NCI-H345 (cell line): ENCODE data around the gene FAM120B.
"Not testable (repeated sequence)": the region's sequence is repeated elsewhere in the genome, so short reads cannot be mapped to it uniquely, and the experiment has no call there.

ENCODE experiments used
- DNase-seq: peaks from one replicate; lab custom pipeline; 2025; lab: John Stamatoyannopoulos, UW

FAM120B gene

DNA sequence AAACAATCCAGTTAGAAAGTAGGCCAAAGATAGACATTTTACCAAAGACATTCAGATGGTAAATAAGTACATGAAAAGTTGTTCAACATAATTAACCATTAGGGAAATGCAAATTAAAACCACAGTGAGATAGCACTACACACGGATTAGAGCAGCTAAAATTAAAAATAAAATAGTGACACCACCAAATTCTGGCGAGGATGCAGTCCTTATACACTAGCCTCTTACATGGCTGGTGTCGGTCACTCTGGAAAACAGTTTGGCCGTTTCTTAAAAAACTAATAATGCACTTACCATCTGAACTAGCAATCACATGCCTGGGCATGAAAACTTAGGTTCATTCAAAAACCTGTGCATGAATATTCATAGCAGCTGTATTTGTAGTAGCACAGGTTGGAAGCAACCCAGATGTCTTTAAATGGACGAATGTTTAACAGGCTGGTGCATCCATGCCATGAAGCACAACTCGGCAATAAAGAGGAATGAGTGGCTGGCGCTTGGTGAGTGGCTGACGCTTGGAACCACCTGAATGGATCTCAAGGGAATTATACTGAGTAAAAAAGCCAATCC is 77.0 kb downstream of the FAM120B start:
- DNase-seq = no peak

DNA sequence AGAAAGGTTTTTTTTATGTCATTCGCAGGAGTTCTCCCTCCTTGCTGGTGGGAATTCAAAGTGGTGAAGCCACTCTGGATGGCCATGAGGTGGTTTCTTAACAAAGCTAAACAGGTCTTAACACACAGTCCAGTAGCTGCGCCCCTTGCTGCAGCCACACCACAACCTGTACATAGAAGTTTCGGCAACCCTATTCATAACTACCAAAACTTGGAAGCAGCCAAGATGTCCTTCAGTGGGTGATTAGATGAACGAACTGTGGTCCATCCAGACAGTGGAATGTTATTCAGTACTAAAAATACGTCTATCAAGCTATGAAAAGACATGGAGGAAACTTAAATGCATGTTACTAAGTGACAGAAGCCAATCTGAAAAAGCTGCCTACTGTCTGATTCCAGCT is 78.9 kb downstream of the FAM120B start:
- no peak for DNase-seq

DNA sequence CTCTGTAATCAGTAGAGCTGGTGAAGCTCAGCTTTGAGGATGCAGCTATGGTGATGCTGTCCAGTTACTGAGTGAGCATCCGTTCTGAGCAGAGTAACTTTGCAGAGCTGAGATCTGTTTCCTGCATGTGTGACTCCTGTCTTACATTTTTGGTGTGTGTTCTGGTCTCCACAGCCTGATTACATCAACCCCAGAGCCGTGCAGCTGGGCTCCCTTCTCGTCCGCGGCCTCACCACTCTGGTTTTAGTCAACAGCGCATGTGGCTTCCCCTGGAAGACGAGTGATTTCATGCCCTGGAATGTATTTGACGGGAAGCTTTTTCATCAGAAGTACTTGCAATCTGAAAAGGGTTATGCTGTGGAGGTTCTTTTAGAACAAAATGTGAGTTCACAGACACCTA is 81.6 kb downstream of the FAM120B start:
- DNase-seq = no peak

DNA sequence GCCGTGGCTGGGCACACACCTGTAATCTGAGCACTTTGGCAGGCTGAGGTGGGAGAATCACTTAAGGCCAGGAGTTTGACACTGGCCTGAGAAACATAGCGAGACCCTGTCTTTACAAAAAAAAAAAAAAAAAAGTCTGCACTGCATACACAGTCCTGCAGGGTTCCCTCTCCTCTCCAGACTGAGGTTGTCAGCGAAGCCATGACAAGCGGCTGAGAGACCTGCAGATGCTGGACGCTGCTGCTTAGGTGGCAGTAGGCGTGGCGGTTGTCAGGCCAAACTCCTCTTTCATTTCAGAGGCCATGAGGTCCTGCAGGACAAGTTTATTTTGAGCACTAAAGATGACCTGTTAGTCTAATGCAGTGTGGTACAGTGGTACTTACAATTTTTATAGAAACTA is 86.5 kb downstream of the FAM120B start:
- no peak for DNase-seq

DNA sequence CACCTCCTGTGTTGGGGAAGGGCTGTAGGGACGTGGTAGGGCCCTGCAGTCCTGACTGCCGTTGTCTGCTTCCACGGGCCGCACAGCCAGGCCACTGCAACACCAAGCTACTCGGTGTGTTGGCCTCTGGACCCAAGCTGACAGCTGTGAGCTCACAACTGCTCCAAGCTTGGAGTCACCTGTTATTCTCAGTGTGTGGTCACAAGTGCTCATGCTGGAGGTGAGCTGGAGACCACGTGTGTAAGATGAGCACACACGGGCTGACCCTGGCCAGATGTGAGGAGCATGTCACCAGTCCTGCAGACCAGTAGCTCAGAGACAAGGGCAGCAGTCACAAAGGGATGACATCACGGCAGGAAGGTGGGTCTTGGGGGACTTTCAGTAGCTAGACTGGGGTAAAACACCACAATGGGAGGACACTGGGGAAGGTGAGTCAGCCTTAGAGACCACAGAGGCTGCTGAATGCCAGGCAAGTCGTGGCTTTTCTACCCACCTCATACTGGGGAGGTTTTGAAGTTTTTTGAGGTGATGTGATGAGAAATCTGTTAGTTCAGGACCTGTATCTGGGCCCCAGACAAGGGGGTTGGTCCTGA is 87.3 kb downstream of the FAM120B start:
- no peak for DNase-seq

DNA sequence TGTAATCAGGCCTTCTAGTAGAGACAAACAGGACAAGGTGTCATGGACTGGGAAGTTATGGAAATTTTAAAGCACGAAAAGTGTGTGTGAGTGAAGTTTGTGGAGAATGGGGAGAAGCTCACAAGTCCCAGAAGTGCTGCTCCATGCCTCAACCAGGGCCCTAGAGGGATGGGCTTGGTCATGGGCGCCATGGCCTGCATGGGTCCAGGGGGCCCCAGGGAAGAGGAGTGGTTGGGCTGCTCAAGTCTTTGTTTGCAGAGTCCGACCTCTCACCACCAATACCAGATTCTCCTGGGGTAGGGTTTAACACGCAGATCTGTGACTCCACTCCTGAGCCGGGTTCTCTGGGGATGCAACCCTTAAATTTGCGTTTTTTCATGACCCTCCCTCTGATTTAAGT is 88.4 kb downstream of the FAM120B start:
- no peak for DNase-seq

DNA sequence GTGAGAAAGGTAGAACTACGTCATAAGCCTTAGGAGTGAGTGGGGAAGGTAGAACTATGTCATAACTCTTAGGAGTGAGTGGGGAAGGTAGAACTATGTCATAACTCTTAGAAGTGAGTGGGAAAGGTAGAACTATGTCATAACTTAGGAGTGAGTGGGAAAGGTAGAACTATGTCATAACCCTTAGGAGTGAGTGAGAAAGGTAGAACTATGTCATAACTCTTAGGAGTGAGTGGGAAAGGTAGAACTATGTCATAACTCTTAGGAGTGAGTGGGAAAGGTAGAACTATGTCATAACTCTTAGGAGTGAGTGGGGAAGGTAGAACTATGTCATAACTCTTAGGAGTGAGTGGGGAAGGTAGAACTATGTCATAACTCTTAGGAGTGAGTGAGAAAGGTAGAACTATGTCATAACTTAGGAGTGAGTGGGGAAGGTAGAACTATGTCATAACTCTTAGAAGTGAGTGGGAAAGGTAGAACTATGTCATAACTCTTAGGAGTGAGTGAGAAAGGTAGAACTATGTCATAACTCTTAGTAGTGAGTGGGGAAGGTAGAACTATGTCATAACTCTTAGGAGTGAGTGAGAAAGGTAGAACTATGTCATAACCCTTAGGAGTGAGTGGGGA is 92.3 kb downstream of the FAM120B start:
- DNase-seq = not testable (repeated sequence)

DNA sequence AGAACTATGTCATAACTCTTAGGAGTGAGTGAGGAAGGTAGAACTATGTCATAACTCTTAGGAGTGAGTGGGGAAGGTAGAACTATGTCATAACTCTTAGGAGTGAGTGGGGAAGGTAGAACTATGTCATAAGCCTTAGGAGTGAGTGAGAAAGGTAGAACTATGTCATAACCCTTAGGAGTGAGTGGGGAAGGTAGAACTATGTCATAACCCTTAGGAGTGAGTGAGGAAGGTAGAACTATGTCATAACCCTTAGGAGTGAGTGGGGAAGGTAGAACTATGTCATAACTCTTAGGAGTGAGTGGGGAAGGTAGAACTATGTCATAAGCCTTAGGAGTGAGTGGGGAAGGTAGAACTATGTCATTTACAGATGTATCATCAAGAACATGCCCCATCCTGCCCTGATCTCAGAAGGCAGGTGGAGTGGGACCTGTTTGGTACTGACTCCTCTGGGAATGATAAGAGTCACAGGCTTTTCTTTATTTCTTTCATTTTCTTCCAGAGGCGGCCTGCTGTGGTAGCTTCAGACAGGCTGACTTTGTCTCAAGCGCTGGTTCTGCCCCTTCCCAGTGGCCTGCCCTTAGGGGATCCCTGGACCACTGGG is 93.5 kb downstream of the FAM120B start:
- not testable (repeated sequence) for DNase-seq

DNA sequence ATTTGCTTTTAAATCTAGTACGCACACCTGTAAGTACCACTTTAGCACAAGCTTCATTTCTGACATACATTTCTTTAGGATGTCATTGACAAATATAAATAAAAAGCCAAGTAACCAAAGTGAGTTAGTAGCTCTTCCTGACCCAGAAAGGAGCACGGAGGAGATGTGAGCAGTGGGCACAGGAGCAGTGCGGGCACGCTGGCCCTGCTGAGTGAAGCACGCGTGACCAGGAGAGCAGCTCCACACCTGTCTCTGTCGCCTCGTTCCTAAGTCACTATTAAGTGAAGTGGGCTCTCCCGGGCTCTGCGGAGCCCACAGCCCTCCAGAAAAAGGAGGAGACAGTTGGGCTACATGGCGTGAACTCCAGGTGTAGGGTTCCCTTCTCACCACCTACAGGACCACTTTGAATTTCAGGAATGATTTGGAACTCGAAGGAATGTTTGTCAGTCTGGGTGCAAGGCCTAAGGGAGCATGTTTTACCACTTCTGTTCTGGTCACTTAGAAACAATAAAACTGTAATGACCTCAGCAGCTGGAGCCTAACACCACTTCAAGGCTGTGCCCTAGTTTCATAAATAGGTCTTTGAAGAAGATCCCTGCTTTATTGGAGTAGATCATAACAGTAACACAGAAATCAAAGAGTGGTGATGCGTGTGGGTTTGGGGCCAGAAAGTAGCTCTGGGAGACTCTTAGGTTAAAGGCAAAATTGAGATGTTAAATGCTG is 95.9 kb downstream of the FAM120B start:
- DNase-seq = no peak

DNA sequence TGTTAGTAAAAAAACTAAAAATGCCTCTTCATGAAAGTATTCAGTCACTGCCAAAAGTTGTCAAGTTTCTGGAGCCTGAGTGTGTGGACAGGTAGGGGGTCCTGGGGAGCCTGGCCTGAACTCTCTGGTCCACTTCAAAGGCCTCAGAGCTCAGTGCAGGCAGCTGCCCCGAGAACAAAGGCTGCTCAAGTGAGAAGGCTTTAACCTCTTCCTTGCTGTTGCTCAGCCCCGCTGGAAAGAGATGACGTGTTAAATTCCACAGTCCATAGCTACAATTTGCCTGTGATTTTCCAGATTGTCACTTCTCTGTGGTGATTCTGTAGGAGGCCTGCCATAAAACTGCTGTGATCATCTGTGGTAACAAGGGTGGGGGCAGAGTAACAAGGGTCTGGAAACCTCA is 96.9 kb downstream of the FAM120B start:
- DNase-seq = no peak

DNA sequence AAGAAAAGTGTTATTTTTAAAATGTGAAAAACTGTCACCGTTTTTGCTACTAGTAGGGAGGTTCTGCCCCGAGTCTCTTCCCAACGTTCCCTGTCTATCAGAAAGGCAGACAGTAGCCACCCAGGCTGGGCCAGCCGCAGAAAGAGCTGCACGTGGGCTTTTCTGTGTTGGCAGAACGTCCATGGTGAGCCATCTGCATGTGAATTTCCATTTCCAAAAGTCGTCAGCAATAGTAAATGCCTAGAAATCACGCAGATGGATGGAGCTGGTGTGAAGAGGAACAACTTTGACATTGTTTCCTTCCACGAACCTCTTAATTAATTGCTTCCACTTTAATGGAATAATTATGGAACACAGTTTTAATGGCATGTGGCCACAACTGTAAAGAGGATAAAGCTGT is 97.5 kb downstream of the FAM120B start:
- no peak for DNase-seq

DNA sequence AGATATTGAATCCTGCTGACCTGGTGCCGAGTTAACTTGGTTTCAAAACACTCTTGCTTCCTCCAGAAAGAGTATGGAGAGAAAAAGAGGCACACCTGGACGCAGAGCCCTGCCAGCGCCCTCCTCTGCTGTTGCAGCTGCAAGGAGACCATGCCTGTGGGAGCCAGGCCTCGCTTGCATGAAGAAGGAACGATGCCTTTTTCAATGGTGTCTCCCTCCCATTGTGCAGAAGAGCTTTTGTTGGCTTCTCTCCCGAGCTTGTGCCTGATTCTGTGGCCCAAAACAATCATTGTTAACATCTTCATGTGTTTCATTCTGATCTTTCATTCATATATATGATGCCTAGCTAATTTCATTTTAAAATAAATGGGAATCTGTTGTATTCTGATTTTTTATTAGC is 98.1 kb downstream of the FAM120B start:
- DNase-seq = no peak

DNA sequence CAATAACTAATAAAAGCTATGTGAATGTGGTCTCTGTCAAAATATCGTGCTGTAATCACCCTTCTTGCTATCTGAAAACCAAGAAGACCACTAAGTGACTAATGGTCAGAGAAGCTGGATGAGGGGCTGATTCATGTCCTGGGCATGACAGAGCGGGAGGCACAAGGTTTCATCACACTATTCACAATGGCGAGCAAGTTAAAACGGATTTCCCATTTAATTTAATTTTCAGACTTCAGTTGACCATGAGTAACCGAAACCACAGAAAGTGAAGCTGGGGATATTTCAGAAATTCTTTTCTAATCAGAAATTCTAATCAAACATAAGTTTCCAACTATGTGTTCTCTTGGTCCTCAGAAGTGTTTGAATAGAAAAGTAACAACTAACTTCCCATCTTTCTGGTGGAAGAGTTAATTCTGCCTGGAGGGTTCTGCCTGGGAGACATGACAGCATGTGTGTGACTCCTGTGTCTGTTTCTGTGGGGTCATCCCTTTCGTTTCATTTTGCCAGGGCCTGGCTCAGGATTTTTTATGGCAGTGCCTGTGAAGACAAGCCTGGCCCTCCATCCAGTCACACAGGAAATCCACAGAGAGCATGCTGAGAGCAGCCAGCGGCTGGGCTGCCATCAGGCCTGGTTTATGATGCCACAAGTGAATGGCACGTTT is 98.9 kb downstream of the FAM120B start:
- DNase-seq = no peak

DNA sequence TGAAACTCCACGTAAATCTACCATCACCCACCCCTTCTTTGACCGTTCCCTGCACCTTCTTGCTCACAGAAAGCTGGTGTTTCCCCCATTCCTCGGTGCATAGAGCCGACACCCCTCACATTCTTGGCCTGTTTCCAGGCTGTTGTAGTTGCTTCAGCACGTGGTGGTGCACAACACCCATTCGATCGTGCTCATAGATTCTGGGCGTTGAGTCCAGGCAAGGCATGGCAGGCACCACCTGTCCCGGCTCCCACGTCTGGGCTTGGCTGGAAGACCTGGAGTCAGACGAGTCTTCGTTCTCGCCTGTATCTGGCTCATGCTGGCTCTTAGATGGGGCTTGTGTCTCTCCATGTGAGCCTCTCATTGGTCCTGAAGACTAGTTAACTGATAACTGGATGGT is 100.6 kb downstream of the FAM120B start:
- no peak for DNase-seq

DNA sequence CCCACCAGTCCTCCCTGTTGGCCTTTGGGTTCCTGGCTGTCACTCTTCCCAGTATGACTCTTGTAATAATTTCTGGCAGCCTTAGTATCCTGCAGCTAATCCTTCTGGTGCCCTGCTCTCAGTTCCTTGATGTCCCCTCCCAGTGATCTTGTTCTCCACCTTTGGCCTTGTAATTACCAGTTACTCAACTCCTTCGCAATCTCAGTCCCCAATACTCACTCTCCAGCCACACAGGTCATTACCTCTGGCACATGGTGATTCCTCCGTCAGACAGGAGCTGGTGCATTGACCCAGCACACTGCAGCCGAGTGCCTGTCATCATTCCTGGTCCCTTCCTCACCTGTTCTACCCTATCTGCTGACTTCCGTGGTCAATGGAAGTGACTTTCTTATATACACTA is 101.4 kb downstream of the FAM120B start:
- no peak for DNase-seq

DNA sequence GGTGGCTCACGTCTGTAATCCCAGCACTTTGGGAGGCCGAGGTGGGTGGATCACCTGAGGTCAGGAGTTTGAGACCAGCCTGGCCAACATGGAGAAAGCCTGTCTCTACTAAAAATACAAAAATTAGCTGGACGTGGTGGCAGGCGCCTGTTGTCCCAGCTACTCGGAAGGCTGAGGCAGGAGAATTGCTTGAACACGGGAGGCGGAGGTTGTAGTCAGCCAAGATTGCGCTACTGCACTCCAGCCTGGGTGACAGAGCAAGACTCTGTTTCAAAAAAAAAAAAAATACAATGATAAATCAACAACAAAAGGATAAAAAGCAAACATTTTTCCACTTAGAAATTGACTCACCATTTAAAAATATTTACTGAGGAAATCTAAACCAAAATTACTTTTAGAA is 103.2 kb downstream of the FAM120B start:
- not testable (repeated sequence) for DNase-seq

DNA sequence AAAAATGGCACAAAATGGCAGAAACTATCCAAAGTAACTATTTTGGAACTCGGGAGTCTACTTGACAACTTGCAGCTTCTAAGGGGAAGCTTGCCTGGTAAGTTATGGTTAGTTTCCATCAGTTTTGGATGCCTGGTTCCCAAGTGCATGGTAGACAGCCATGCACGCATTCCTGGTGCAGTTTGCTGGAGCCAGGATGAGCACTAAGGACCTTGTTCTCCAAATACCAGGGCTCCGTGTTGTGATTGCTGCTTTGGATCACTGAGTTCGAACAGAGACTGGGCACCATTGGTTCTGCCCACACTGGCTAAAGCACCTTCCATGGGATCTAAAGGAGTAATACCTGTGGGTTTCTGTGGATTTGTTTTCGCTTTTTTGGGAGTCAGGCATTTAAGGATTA is 103.7 kb downstream of the FAM120B start:
- no peak for DNase-seq

DNA sequence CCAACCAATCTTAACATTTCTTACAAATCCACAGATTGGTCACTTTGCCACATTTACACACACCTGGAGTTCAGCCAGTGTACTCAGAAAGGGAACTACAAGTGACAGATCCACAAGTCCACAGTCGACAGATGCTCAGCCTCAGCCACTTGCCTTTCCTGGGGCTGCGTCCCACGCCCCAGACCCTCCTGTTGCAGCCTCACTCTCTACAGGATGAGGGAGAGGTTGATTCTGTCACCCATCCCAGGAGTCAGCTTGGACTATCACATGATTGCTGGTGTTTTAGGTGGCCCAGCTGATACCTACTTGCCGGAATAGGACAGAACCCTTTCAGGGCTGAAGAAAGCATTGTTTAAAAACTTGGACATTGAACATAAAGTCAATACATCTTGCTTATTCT is 108.8 kb downstream of the FAM120B start:
- DNase-seq = no peak

DNA sequence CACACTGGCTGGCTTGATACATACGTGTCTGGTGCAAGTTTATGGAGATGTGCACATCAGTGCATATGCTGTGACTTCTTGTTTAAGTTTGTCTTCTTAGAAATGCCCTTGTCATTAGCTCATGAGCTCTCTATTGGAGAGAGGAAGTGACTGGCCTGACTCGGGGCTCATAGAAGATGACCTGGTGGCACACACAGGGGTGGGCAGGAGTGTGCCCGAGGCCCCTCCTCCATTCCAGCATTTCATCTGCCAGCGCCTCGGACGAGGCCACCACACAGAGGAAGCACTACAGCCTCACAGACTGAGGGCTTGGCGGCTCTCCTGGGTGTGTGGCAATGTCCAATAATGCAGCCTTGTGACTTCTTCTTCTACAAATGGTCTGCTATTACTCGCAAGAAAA is 109.7 kb downstream of the FAM120B start:
- no peak for DNase-seq

DNA sequence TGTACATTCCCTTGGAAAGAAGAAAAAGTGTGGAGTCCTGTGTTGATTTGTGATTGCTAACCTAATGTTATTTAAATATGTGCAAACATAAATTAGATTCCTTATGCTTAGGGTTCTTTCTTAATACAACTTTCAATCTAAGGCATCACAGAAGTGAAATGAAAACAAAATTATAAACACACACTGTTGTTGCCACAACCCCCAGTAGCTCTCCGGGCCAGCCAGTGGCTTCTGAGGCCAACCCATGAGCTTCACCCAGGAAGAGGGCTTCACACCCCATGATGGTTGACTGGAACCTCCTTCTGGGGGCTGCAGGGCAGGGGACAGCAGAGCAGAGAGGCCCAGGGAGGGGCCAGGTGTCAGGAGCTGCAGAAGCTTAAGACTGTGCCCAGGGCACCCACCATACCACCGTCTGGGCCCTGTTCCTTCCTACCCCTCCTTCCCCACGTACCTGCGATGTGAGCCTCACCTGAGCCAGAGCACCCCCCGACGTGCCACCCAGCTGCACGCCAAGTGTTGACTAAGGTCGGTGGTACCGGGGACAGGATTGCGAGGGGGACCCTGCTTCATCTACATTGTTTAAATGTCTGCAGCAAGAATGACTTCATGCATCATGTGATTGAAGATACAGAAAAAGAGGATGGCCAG is 110.5 kb downstream of the FAM120B start:
- DNase-seq = no peak

DNA sequence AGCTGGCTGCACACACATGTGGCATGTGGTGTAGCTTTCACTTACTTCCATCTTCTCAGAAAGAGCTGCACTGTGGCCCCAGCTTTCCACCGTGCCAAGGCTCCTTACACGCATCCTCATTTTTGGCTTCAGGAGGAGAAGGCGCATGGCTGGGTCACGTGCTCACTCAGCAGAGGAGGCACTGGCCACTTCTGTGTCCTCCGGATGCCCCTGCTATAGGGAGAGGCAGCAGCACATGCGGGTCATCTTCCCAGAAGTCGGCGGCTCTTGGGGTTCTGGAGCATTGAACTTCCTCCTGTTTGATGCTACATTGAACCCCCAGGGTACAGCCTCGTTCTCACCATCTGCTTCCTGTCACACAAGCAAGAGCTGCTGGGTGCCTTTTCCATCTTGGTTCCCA is 111.3 kb downstream of the FAM120B start:
- no peak for DNase-seq

DNA sequence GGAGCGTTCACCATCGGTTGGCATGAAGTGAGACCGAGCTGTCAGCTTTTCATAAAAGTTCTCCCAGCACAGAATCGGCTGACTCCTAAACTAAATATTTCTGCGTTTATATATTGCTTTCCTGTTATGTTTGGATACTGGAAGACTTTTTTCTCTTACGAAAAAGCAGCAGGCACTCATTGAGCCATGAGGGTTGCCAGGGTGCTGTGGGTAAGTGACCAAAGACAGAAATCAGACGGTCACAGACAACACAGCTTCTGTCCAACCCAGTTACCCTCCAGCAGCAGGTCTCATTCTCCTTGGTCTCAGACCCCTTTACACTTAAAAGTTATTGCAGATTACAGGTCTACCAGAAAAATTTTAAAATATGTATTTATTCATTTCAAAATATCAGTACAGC is 113.7 kb downstream of the FAM120B start:
- no peak for DNase-seq
